ENCODE data around the gene STAT6.
"Not testable (repeated sequence)": the region's sequence is repeated elsewhere in the genome, so short reads cannot be mapped to it uniquely, and the experiment has no call there.

The STAT6 gene

DNA sequence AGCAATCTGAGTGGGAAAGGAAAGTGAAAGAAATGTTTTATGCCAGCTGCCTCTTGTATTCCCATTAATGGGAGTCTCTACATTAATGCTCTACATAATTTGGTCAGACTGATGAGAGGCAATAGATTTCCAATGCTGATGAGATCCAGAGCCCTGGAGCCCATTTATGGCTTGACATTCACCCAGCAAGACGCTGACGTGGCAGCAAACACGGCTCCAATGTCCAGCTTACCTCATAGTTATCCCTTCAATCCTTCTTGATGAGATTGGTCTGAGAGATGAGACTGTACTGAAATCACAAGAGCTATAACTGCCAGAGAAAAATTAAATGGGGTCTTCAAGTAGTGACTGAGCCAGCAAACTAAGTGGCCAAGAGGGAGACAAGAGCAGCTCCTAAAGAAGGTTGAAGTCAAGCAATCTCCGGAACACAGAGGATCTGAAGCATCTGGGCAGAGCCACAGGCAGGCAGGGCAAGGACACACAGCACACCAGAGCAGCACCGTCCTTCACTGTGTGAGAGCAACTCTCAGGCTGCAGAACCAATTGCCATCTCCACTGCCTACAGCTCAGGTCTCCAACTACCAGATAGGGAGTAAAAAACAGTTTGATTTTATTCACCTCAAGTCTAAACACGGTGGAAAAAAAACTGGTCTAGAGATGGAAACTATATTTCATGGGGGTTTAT is 54.0 kb downstream of the STAT6 start:
- no peaks in the 10 kb centered on the region for H4K20me1 ChIP-seq (ENCODE audit: insufficient read depth)
- H3K27ac ChIP-seq = no peak overlapping the region
- no peak overlapping the region for H3K9ac ChIP-seq
- H3K27me3 ChIP-seq (ENCODE audit: insufficient read depth, low read depth) = no peaks in the 10 kb centered on the region
- no peaks in the 10 kb centered on the region for H3K79me2 ChIP-seq (ENCODE audit: insufficient read depth, low read depth)
- H3K4me2 ChIP-seq = no peak overlapping the region
- no peak overlapping the region for H2AFZ ChIP-seq (ENCODE audit: low read depth)
- TF ChIP-seq, protein P1, sequence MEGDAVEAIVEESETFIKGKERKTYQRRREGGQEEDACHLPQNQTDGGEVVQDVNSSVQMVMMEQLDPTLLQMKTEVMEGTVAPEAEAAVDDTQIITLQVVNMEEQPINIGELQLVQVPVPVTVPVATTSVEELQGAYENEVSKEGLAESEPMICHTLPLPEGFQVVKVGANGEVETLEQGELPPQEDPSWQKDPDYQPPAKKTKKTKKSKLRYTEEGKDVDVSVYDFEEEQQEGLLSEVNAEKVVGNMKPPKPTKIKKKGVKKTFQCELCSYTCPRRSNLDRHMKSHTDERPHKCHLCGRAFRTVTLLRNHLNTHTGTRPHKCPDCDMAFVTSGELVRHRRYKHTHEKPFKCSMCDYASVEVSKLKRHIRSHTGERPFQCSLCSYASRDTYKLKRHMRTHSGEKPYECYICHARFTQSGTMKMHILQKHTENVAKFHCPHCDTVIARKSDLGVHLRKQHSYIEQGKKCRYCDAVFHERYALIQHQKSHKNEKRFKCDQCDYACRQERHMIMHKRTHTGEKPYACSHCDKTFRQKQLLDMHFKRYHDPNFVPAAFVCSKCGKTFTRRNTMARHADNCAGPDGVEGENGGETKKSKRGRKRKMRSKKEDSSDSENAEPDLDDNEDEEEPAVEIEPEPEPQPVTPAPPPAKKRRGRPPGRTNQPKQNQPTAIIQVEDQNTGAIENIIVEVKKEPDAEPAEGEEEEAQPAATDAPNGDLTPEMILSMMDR (conservative IDR thresholded peaks at IDR 0.05; ENCODE audit: low read depth, low read length) = no peak
- H3K4me1 ChIP-seq (ENCODE audit: low read depth, poor library complexity, severe bottlenecking) = no peaks in the 10 kb centered on the region
- no peaks in the 10 kb centered on the region; the same call in 1 of the 2 replicates for H3K36me3 ChIP-seq (ENCODE audit: insufficient read depth)
- no peak overlapping the region for H3K4me3 ChIP-seq (IDR thresholded peaks at IDR 0.05; ENCODE audit: insufficient read depth, low read depth, low read length)

DNA sequence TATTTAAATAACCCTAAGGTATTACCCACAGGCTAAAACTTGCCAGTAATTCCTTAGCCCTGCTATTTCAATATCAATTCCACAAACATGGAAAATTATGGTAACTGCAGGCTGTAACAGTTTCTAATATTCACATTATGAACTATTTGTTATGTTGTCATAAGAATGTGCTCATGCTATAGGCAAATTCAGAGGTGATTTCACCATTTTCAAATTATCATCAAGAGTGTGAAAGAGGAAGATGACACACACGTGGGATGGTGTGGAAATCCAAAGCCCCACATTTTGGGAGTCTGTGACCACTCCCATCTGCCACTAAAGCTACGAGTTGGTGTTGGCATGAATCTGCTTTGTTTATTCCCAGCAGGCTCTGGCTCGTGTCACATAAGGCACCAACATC is 55.3 kb downstream of the STAT6 start:
- Histone ChIP-seq H3K79me2 (ENCODE audit: insufficient read depth, low read depth) (no peaks in the 10 kb centered on the region), H3K27ac (no peak overlapping the region), H2AFZ (ENCODE audit: low read depth) (no peak overlapping the region), H3K9ac (no peak overlapping the region), H3K4me2 (no peak overlapping the region), H3K36me3 (ENCODE audit: insufficient read depth) (no peaks in the 10 kb centered on the region; the same call in 1 of the 2 replicates), H3K4me1 (ENCODE audit: low read depth, poor library complexity, severe bottlenecking) (no peaks in the 10 kb centered on the region), H3K4me3 (IDR thresholded peaks at IDR 0.05; ENCODE audit: insufficient read depth, low read depth, low read length) (no peak overlapping the region), H3K27me3 (ENCODE audit: insufficient read depth, low read depth) (no peaks in the 10 kb centered on the region; the same call in 1 of the 2 replicates), H4K20me1 (ENCODE audit: insufficient read depth) (no peaks in the 10 kb centered on the region)
- TF ChIP-seq, protein P1 (conservative IDR thresholded peaks at IDR 0.05; ENCODE audit: low read depth, low read length) = no peak

DNA sequence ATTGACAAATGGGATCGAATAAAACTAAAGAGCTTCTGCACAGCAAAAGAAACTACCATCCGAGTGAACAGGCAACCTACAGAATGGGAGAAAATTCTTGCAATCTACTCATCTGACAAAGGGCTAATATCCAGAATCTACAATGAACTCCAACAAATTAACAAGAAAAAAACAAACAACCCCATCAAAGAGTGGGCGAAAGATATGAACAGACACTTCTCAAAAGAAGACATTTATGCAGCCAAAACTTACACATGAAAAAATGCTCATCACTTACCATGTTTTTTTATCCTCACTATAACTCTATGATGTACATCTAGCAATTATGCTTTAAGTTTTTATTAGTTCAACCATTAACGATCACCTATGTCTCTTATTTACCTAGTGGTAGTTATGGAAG is 57.3 kb downstream of the STAT6 start:
- not testable (repeated sequence) for H3K36me3 ChIP-seq (ENCODE audit: insufficient read depth); H3K4me3 ChIP-seq (IDR thresholded peaks at IDR 0.05; ENCODE audit: insufficient read depth, low read depth, low read length)

DNA sequence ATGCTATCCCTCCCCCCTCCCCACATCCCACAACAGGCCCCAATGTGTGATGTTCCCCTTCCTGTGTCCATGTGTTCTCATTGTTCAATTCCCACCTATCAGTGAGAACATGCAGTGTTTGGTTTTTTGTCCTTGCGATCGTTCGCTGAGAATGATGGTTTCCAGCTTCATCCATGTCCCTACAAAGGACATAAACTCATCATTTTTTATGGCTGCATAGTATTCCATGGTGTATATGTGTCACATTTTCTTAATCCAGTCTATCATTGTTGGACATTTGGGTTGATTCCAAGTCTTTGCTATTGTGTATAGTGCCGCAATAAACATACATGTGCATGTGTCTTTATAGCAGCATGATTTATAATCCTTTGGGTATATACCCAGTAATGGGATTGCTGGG is 58.0 kb downstream of the STAT6 start:
- H3K4me1 ChIP-seq (ENCODE audit: low read depth, poor library complexity, severe bottlenecking); H3K4me3 ChIP-seq (IDR thresholded peaks at IDR 0.05; ENCODE audit: insufficient read depth, low read depth, low read length); H2AFZ ChIP-seq (ENCODE audit: low read depth); H3K9ac ChIP-seq; H3K4me2 ChIP-seq; H3K27ac ChIP-seq; H3K36me3 ChIP-seq (ENCODE audit: insufficient read depth); H4K20me1 ChIP-seq (ENCODE audit: insufficient read depth); H3K79me2 ChIP-seq (ENCODE audit: insufficient read depth, low read depth): not testable (repeated sequence)
- peaks cover 11% of the 10 kb centered on the region; the same call in 1 of the 2 replicates for H3K27me3 ChIP-seq (ENCODE audit: insufficient read depth, low read depth)

More for the DNA sequence above, 57.3 kb downstream of the STAT6 start:
- H2AFZ ChIP-seq (ENCODE audit: low read depth); H4K20me1 ChIP-seq (ENCODE audit: insufficient read depth); H3K79me2 ChIP-seq (ENCODE audit: insufficient read depth, low read depth); H3K4me1 ChIP-seq (ENCODE audit: low read depth, poor library complexity, severe bottlenecking); H3K27ac ChIP-seq; H3K4me2 ChIP-seq; H3K27me3 ChIP-seq (ENCODE audit: insufficient read depth, low read depth); H3K9ac ChIP-seq: not testable (repeated sequence)

DNA sequence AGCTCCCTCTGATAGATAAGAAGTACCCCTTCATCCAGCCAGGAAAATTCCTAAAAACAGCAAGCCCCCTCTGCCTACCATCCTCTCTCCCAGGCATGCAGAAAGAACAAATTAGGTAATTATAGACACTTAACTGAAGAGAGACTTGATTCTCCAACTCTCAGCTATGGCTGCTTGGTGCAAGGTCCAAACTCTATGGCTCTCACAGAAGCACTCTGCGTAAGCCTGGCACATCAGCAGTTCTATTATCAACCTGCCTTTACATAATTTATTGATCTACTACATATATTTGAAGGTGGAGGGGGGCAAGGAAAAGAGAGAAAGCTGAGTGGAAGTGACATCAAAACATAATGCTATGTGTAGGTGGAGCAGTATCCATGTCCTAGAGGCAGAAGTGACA is 60.2 kb downstream of the STAT6 start:
- H3K4me2 ChIP-seq = no peak overlapping the region
- no peaks in the 10 kb centered on the region for H3K4me1 ChIP-seq (ENCODE audit: low read depth, poor library complexity, severe bottlenecking)
- no peaks in the 10 kb centered on the region for H3K79me2 ChIP-seq (ENCODE audit: insufficient read depth, low read depth)
- peaks cover 20% of the 10 kb centered on the region; the same call in 1 of the 2 replicates for H3K27me3 ChIP-seq (ENCODE audit: insufficient read depth, low read depth)
- H3K9ac ChIP-seq = no peak overlapping the region
- H3K27ac ChIP-seq = no peak overlapping the region
- no peaks in the 10 kb centered on the region for H3K36me3 ChIP-seq (ENCODE audit: insufficient read depth)
- H4K20me1 ChIP-seq (ENCODE audit: insufficient read depth) = no peaks in the 10 kb centered on the region
- H3K4me3 ChIP-seq (IDR thresholded peaks at IDR 0.05; ENCODE audit: insufficient read depth, low read depth, low read length) = no peak overlapping the region
- TF ChIP-seq, protein P1 (conservative IDR thresholded peaks at IDR 0.05; ENCODE audit: low read depth, low read length) = no peak
- H2AFZ ChIP-seq (ENCODE audit: low read depth) = no peak overlapping the region

All from KMS-11 (cell line).